ENCODE measurements around the gene HORMAD2.

GRCh38 chr22:30128511-30128910 is 48.2 kb downstream of the HORMAD2 start:
- TF ChIP-seq CTCF (IDR thresholded peaks at IDR 0.05; ENCODE audit: extremely low read depth in 1 of 2, insufficient read depth in 1 of 2, low read depth in 1 of 2, low read length in 2 of 2) (no peak), MAX (IDR thresholded peaks at IDR 0.05; ENCODE audit: insufficient read depth, insufficient read length) (no peak)

Data from endothelial cell of umbilical vein (primary cell).